Naive thymus-derived CD8-positive, alpha-beta T cell (primary cell): Measurements from ENCODE around the gene GABPB2. TPM values are rescaled to one million over a fixed set of nuclear protein-coding genes. Genes with fewer than 3 reads are reported as not detected.

ENCODE experiments used
- ATAC-seq, 2 donors: fragments of 150-1000 bp; cut with Tn5 transposase in 1 of 2; sonication (Bioruptor Pico), chemical (Tn5 transposase) in 1 of 2; 1 replicate in 1 of 2; 2 replicates in 1 of 2; pipeline ENCODE4 v1.10.0; 2021; ENCODE audit warnings: mild to moderate bottlenecking in 2 of 2, moderate library complexity in 2 of 2
- POLR2A ChIA-PET: fragments of 350-600 bp; sonication (Branson Sonifier 250); formaldehyde crosslinking; loops from one replicate; lab custom pipeline; 2021; ENCODE audit warnings: antibody characterized with exemption; lab: Charles Lee
- DNase-seq, 10 donors: peaks; one replicate each; pipeline versions ENCODE4 v3.0.0 to v3.0.0-alpha.2; 2020 to 2022
- H3K27ac Mint-ChIP-seq, 10 donors: one replicate each; pipeline ENCODE4 v1.8.0; 2020 to 2022; ENCODE audit warnings: mild to moderate bottlenecking in 10 of 10, mixed read lengths in 10 of 10, moderate library complexity in 4 of 10, inconsistent platforms in 1 of 10
- H3K27me3 Mint-ChIP-seq, 5 donors: one replicate each; pipeline ENCODE4 v1.8.0; 2021 to 2022; ENCODE audit warnings: mixed read lengths in 5 of 5
- H3K36me3 Mint-ChIP-seq, 3 donors: one replicate each; pipeline ENCODE4 v1.8.0; 2020 to 2022; ENCODE audit warnings: mixed read lengths in 3 of 3, mild to moderate bottlenecking in 2 of 3, inconsistent platforms in 1 of 3
- H3K4me1 Mint-ChIP-seq, 4 donors: one replicate each; pipeline ENCODE4 v1.8.0; 2021 to 2022; ENCODE audit warnings: mixed read lengths in 4 of 4
- H3K4me3 Mint-ChIP-seq, 10 donors: one replicate each; pipeline ENCODE4 v1.8.0; 2020 to 2022; ENCODE audit warnings: mild to moderate bottlenecking in 10 of 10, mixed read lengths in 10 of 10, moderate library complexity in 6 of 10, inconsistent platforms in 1 of 10
- H3K9me3 Mint-ChIP-seq, 9 donors: one replicate each; pipeline ENCODE4 v1.8.0; 2020 to 2022; ENCODE audit warnings: mixed read lengths in 9 of 9, mild to moderate bottlenecking in 3 of 9, inconsistent platforms in 1 of 9, moderate library complexity in 1 of 9
- polyA plus RNA-seq, 3 donors: library from polyadenylated mRNA; unstranded; fragments of 300-500 nt; fragmentation: Illumina TruSeq; gene quantifications; one replicate each; pipeline ENCODE4 v1.2.3, GENCODE V29; 2021
- total RNA-seq, 8 experiments: library from RNA in 2 of 8; stranded (reverse) in 2 of 8; gene quantifications; one replicate each; pipeline ENCODE4 v1.2.3 and lab custom pipeline; 2021 to 2026

The GABPB2 gene
- total and polyA plus RNA-seq, 5 experiments from 2014 or later: 4.8 to 43.8 (median 16.4) TPM

DNA sequence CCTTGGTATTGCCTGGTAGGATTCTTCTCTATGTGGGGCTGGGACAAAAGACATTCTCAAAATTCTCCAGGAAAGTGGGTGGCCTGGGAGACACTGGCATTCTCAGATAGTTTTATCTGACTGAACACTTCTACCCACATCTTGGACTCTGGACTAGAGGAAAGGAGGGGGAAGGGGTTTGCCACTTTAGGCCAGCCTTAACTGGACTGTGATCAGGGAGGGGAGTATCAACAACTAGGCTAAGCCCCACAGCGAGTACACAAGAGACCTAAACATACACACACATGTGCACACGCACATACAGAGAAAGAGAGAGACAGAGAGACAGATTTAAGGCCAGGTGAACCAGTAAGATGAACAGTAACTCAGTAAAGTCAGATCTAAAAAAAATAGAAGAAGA, 77.1 kb downstream of the GABPB2 start:
- DNase-seq (no peak), ATAC-seq (no peak)
- peak overlapping the region in 9 of 10 donors; percentile 91 to 99 (median 97) for H3K4me3 Mint-ChIP-seq
- no peaks in the 10 kb centered on the region for H3K9me3 Mint-ChIP-seq
- H3K36me3 Mint-ChIP-seq: no peaks in the 10 kb centered on the region
- H3K27me3 Mint-ChIP-seq: no peaks in the 10 kb centered on the region
- H3K27ac Mint-ChIP-seq: peak overlapping the region in 5 of 10 donors; percentile 4 to 97 (median 56)
- peaks cover 11 to 23% (median 14%) of the 10 kb centered on the region in 4 donors for H3K4me1 Mint-ChIP-seq
- POLR2A ChIA-PET: interaction anchor here (0.6 to 4.4 kb wide), 3 partner anchors 13 to 108 kb away, joined by 3 to 20 read pairs (median 5); no protein-coding TSS in a partner anchor

DNA sequence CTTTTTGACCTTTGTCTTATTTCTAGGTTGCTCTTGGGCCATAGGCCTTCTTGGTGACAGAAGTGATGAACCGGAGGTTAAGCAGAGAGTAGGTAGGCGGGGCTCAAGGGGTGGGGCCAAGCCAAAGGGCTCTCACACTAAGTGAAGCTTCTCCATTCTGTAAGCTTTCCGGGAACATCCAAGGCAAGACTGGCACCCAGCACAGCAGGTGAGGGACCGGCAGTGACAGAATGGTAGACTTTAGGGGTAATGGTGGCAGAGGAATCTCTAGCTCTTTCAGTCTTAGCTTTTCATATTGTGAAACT, 85.9 kb downstream of the GABPB2 start, which contains the start of gene TNFAIP8L2:
Gene TNFAIP8L2 (plus strand): TSS at position 135 of the 305 bp plus-strand sequence. CDS start 2,049 bp downstream, outside the sequence.
- Mint-ChIP-seq H3K4me3 (peak within 1 kb of the TSS; percentile 96 to 100 (median 99)), H3K27ac (peak within 1 kb of the TSS; percentile 88 to 98 (median 95)), H3K36me3 (peaks cover 0 to 25% (median 22%) of the 10 kb centered on the region in 3 donors), H3K9me3 (no peaks in the 10 kb centered on the region), H3K27me3 (no peaks in the 10 kb centered on the region), H3K4me1 (peaks cover 27 to 53% (median 49%) of the 10 kb centered on the region in 4 donors)
- POLR2A ChIA-PET: interaction anchor here (0.8 to 4.0 kb wide), 27 partner anchors 10 to 793 kb away, joined by 3 to 61 read pairs (median 7); partner anchors contain the start of genes C1orf56, CDC42SE1, GABPB2 and LYSMD1
- DNase-seq (peak; percentile 54 to 81 (median 62)), ATAC-seq (peak; percentile 82 to 85)

- POLR2A ChIA-PET: interaction anchor here (0.8 to 4.0 kb wide), 34 partner anchors 9 to 793 kb away, joined by 3 to 61 read pairs (median 7); partner anchors contain the start of genes C1orf56, CDC42SE1, GABPB2 and LYSMD1
- Mint-ChIP-seq H3K9me3 (no peaks in the 10 kb centered on the region), H3K27me3 (no peaks in the 10 kb centered on the region), H3K36me3 (peaks cover 0 to 30% (median 23%) of the 10 kb centered on the region in 3 donors), H3K4me3 (peak overlapping the region; percentile 96 to 100 (median 99)), H3K27ac (peak overlapping the region; percentile 88 to 98 (median 95)), H3K4me1 (peaks cover 29 to 60% (median 55%) of the 10 kb centered on the region in 4 donors)
- DNase-seq: peak in 9 of 10 donors; percentile 36 to 76 (median 55)
- peak; percentile 53 to 54 for ATAC-seq
Observed at GRCh38 chr1:151157067-151157531, 86.5 kb downstream of the GABPB2 start.

GRCh38 chr1:151158326-151158725, 87.8 kb downstream of the GABPB2 start:
- Mint-ChIP-seq H3K27ac (peak overlapping the region; percentile 88 to 98 (median 94)), H3K9me3 (no peaks in the 10 kb centered on the region), H3K36me3 (peaks cover 0 to 32% (median 23%) of the 10 kb centered on the region in 3 donors), H3K27me3 (no peaks in the 10 kb centered on the region), H3K4me3 (peak overlapping the region; percentile 96 to 100 (median 99)), H3K4me1 (peaks cover 29 to 72% (median 63%) of the 10 kb centered on the region in 4 donors)
- DNase-seq (peak in 2 of 10 donors; percentile 16 to 17), ATAC-seq (no peak)
- POLR2A ChIA-PET: interaction anchor here (0.5 to 4.0 kb wide), 17 partner anchors 8 to 795 kb away, joined by 3 to 61 read pairs (median 8); partner anchors contain the start of genes C1orf56, CDC42SE1, GABPB2 and LYSMD1

GRCh38 chr1:151158751-151159251, 88.2 kb downstream of the GABPB2 start:
- Mint-ChIP-seq H3K36me3 (peaks cover 0 to 36% (median 23%) of the 10 kb centered on the region in 3 donors), H3K27ac (peak overlapping the region; percentile 88 to 98 (median 94))

DNA sequence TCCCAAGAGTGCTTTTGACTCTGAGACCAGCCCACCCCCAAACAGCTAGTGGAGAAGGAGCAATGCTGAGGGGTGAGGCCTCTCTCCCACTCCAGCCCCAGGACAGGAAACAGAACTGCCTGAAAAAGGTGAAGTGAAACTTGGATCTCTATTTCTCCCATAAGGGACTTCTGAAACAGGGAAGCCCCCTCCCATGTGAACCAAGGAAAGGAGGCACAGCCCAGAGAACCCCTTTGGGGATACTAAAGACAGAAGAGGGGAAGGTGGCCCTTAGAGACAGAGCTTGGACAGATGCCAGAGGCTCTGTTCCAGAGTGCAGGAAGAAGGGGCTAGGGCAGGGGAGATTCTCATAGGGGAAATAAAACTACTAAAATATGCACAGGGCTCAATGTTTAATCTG, 88.8 kb downstream of the GABPB2 start:
- ATAC-seq (no peak), DNase-seq (no peak)
- Mint-ChIP-seq H3K9me3 (no peaks in the 10 kb centered on the region), H3K36me3 (peaks cover 0 to 36% (median 23%) of the 10 kb centered on the region in 3 donors), H3K27me3 (no peaks in the 10 kb centered on the region), H3K4me3 (peak overlapping the region; percentile 49 to 99 (median 77)), H3K4me1 (peaks cover 29 to 80% (median 70%) of the 10 kb centered on the region in 4 donors), H3K27ac (peak overlapping the region; percentile 60 to 98 (median 94))
- POLR2A ChIA-PET: interaction anchor here (0.5 to 4.0 kb wide), 9 partner anchors 12 to 111 kb away, joined by 3 to 61 read pairs (median 12); partner anchors contain the start of genes C1orf56, CDC42SE1, GABPB2 and MLLT11

More at GRCh38 chr1:151158751-151159251, 88.2 kb downstream of the GABPB2 start:
- Mint-ChIP-seq H3K4me3 (peak overlapping the region; percentile 96 to 100 (median 99)), H3K9me3 (no peaks in the 10 kb centered on the region), H3K27me3 (no peaks in the 10 kb centered on the region), H3K4me1 (peaks cover 29 to 74% (median 65%) of the 10 kb centered on the region in 4 donors)
- no peak for DNase-seq
- POLR2A ChIA-PET: interaction anchor here (0.5 to 4.0 kb wide), 11 partner anchors 7 to 111 kb away, joined by 3 to 61 read pairs (median 12); partner anchors contain the start of genes C1orf56, CDC42SE1, GABPB2 and LYSMD1
- no peak for ATAC-seq

DNA sequence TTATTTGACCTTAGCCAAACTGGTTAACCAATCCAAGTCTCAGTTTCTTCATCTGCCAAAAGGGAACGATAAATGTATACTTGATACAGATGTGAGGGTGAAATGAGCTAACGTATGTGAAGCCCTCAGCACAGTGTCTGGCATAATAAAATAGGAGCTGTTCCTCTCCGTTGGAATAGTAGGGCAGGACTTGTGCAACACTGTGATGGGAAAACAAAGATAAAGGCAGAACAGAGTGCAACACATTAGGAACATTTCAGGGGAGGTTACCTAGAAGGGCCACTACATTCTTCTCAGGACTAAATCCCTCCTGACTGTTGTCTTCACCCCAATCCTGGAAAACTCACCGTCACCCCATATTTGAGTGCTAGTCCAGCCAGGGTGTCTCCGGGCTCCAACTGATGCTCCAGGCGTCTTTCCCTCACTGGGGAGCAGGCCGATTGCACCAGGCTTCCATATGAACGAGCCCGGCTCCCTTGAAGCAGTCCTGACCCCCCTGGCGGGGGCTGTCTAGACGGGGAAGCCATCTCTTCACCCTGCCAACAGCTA, 94.2 kb downstream of the GABPB2 start:
- Mint-ChIP-seq H3K4me1 (peaks cover 22 to 71% (median 69%) of the 10 kb centered on the region in 4 donors), H3K27me3 (peaks cover 0 to 3% (median 0%) of the 10 kb centered on the region in 5 donors), H3K9me3 (peaks cover 0 to 3% (median 0%) of the 10 kb centered on the region in 9 donors), H3K27ac (peak overlapping the region in 9 of 10 donors; percentile 73 to 98 (median 96)), H3K36me3 (peaks cover 0 to 56% (median 14%) of the 10 kb centered on the region in 3 donors), H3K4me3 (peak overlapping the region; percentile 90 to 98 (median 96))
- ATAC-seq: no peak
- no peak for DNase-seq
- POLR2A ChIA-PET: interaction anchor here (0.9 to 3.4 kb wide), 5 partner anchors 8 to 117 kb away, joined by 3 to 36 read pairs (median 6); partner anchors contain the start of genes TNFAIP8L2, VPS72 and ZNF687

GRCh38 chr1:151165281-151165737, 94.7 kb downstream of the GABPB2 start:
- Mint-ChIP-seq H3K4me3 (peak overlapping the region; percentile 90 to 98 (median 96)), H3K27me3 (peaks cover 0 to 3% (median 0%) of the 10 kb centered on the region in 5 donors), H3K4me1 (peaks cover 21 to 66% (median 66%) of the 10 kb centered on the region in 4 donors), H3K9me3 (peaks cover 0 to 3% (median 0%) of the 10 kb centered on the region in 9 donors), H3K27ac (peak overlapping the region; percentile 90 to 99 (median 97)), H3K36me3 (peaks cover 0 to 57% (median 12%) of the 10 kb centered on the region in 3 donors)
- DNase-seq (no peak), ATAC-seq (peak in 1 of 2 donors; percentile 11)
- POLR2A ChIA-PET: interaction anchor here (0.9 to 3.4 kb wide), 8 partner anchors 9 to 117 kb away, joined by 3 to 36 read pairs (median 4); partner anchors contain the start of genes C1orf56, PSMD4, TNFAIP8L2 and VPS72

DNA sequence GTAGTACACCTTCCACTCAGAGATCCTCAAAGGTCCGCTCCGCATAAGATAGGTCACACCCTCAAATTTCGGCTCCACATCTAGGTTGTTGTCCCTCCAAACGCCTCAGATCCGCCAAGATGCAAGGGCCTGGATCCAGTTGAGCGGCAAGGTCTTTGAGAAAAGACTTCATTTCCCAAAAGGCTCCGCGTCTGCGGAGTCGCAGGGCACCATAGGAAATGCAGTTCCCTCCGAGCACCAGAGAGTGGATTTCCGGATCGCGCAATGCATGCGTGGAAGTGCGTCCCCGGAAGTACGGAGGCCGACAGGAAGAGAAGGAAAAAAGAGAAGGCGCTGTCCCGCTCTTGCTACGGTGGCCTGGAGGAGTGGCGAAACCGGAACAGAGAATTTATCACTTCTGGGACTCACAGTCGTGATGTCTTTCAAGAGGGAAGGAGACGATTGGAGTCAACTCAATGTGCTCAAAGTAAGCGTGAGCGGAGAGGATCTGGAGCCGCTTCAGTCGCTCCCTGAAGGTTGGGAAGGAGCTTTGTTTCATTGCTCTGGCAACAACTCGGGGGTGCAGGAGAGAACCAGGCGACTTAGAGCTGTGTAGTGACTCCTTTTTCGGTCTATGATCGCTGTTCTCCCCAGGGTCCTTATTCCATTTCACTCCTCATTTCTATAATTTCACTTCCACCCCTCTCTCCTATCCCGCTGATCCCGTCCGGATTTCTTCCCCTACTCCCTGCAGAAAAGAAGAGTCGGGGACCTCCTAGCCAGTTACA, 95.4 kb downstream of the GABPB2 start, which contains the start of the genes LYSMD1 and SCNM1:
Gene LYSMD1 (minus strand): TSS at position 165 of the 767 bp plus-strand sequence. CDS start 644 bp downstream, outside the sequence.
Gene SCNM1 (plus strand): TSS at position 407 of the 767 bp plus-strand sequence. CDS start 9 bp downstream, at position 416.
- H3K9me3 Mint-ChIP-seq: peaks cover 0 to 3% (median 0%) of the 10 kb centered on the region in 9 donors
- ATAC-seq: peak; percentile 97 to 98
- H3K27me3 Mint-ChIP-seq: peaks cover 0 to 3% (median 0%) of the 10 kb centered on the region in 5 donors
- peak within 1 kb of the TSS; percentile 90 to 99 (median 97) for H3K27ac Mint-ChIP-seq
- peak; percentile 83 to 98 (median 96) for DNase-seq
- peaks cover 0 to 56% (median 13%) of the 10 kb centered on the region in 3 donors for H3K36me3 Mint-ChIP-seq
- H3K4me3 Mint-ChIP-seq: peak within 1 kb of the TSS; percentile 90 to 98 (median 96)
- peaks cover 21 to 62% (median 61%) of the 10 kb centered on the region in 4 donors for H3K4me1 Mint-ChIP-seq
- POLR2A ChIA-PET: interaction anchor here (0.5 to 3.4 kb wide), 13 partner anchors 9 to 170 kb away, joined by 3 to 36 read pairs (median 4); partner anchors contain the start of genes C1orf56, PSMD4, TMOD4 and TNFAIP8L2

DNA sequence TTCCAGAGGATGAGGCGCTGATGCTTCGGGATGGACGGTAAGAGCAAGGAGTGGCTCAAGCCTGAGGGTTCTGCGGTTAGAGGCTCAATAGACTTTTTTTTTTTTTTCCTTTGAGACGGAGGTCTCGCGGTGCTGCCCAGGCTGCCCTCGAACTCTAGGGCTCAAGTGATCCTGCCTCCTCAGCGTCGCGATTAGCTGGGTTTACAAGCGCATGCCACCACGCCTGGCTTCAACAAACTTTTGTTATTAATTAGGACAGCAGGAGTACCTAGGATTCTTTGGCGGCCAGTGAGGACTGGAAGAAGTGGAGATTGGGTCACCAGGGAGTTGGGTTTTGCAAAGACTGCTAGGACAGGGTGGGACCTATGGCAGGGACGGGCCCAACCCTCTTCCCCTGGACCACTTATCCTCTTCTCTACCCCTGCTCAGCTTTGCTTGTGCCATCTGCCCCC, 96.0 kb downstream of the GABPB2 start:
- DNase-seq (no peak), ATAC-seq (no peak)
- Mint-ChIP-seq H3K4me3 (peak overlapping the region; percentile 90 to 98 (median 96)), H3K27ac (peak overlapping the region; percentile 90 to 99 (median 97)), H3K4me1 (peaks cover 22 to 59% (median 57%) of the 10 kb centered on the region in 4 donors), H3K9me3 (peaks cover 0 to 3% (median 0%) of the 10 kb centered on the region in 9 donors), H3K36me3 (peaks cover 0 to 58% (median 13%) of the 10 kb centered on the region in 3 donors), H3K27me3 (peaks cover 0 to 3% (median 0%) of the 10 kb centered on the region in 5 donors)
- POLR2A ChIA-PET: interaction anchor here (0.5 to 3.4 kb wide), 14 partner anchors 9 to 531 kb away, joined by 3 to 36 read pairs (median 4); partner anchors contain the start of genes C1orf56, PSMD4, TMOD4 and TNFAIP8L2
